ENCODE measurements around the gene SNX8. TPM values are rescaled to one million over a fixed set of nuclear protein-coding genes. Genes with fewer than 3 reads are reported as not detected.
A peak's percentile ranks its signal among the peaks of the same experiment; 100 is the strongest.

SNX8 gene
- total and polyA plus RNA-seq, 8 donors, result 17.0 to 60.5 (median 27.4) TPM

DNA sequence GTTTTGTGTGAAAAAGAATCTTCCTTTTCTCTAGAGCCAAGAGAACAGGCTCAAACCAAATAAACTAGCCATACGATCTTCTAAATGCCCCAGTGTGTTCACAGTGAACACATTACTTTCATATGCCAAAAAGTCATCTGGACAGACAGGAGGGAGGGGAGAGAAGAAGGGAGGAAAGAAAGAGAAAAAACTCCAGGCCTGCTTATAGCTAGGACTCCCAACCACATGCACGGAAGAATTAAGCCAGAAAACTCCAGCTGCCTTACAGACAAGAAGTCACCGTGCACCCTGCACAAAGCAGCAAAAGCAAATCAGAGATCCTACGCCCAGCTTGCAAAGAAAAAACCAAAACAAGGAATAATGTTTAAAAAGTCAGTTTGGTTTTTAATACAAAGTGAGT, 34.3 kb downstream of the SNX8 start:
- H3K27ac ChIP-seq, result no peak overlapping the region

DNA sequence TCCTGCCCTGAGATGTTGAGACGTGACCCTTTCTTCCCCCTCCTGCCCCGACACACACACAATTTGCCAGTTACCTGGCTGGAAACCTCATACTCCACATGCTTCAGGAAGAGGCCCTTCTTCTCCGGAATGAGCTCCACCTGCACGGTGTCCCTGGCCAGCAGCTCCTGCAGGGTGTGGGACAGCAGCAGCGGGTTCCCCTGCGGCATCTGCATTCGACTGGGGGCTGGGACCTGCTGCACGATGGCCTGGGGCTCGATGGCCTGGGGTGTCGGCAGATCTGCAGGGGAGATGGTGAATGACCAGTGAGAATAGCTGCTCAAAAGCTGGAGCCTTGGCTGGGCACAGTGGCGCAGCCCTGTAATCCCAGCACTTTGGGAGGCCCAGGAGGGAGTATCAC, 36.2 kb downstream of the SNX8 start:
- intact Hi-C loops (cut with DNase I), result no loop called here
- ATAC-seq (no peak), DNase-seq (peak in 1 of 4 donors; percentile 61)
- Histone ChIP-seq H3K36me3 (peaks cover 0 to 40% of the 10 kb centered on the region in 2 donors), H3K27ac (no peak overlapping the region), H3K4me3 (no peak overlapping the region), H3K4me1 (peaks cover 0 to 8% of the 10 kb centered on the region in 2 donors), H3K9me3 (no peaks in the 10 kb centered on the region), H3K27me3 (no peaks in the 10 kb centered on the region)
- TF ChIP-seq, protein P1, sequence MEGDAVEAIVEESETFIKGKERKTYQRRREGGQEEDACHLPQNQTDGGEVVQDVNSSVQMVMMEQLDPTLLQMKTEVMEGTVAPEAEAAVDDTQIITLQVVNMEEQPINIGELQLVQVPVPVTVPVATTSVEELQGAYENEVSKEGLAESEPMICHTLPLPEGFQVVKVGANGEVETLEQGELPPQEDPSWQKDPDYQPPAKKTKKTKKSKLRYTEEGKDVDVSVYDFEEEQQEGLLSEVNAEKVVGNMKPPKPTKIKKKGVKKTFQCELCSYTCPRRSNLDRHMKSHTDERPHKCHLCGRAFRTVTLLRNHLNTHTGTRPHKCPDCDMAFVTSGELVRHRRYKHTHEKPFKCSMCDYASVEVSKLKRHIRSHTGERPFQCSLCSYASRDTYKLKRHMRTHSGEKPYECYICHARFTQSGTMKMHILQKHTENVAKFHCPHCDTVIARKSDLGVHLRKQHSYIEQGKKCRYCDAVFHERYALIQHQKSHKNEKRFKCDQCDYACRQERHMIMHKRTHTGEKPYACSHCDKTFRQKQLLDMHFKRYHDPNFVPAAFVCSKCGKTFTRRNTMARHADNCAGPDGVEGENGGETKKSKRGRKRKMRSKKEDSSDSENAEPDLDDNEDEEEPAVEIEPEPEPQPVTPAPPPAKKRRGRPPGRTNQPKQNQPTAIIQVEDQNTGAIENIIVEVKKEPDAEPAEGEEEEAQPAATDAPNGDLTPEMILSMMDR (IDR thresholded peaks at IDR 0.05), result no peak

More for the DNA sequence above, 34.3 kb downstream of the SNX8 start:
- peaks cover 0 to 8% of the 10 kb centered on the region in 2 donors for H3K4me1 ChIP-seq
- H3K9me3 ChIP-seq, result no peaks in the 10 kb centered on the region
- intact Hi-C loops (cut with DNase I), result no loop called here
- ATAC-seq (no peak), DNase-seq (peak in 2 of 4 donors; percentile 60 to 79)
- H3K36me3 ChIP-seq, result peaks cover 0 to 21% of the 10 kb centered on the region in 2 donors
- TF ChIP-seq, protein P1 (IDR thresholded peaks at IDR 0.05), result no peak
- H3K27me3 ChIP-seq, result no peaks in the 10 kb centered on the region
- no peak overlapping the region for H3K4me3 ChIP-seq

DNA sequence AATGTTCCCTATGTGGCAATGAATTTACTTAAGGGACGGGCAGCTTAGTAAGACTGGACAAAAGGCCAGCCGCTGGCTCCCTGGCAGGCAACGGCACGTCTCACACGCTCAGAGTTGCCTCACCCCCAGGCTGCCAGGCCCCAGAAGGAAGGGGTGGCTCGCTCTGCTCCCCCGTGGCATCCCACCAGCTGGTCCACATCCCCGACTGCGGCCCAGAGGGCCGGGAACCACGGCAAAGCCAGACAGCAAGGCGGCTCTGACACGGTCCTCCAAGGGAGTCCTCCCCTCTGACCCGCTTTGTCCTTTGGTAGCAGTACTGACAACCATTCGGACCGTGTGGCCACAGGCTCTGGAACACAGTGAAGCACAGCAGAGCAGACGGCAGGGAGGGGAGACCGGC, 38.1 kb downstream of the SNX8 start:
- Histone ChIP-seq H3K4me3 (no peak overlapping the region), H3K27ac (no peak overlapping the region), H3K4me1 (peaks cover 0 to under 1% of the 10 kb centered on the region in 2 donors), H3K9me3 (no peaks in the 10 kb centered on the region), H3K36me3 (peaks cover 0 to 52% of the 10 kb centered on the region in 2 donors), H3K27me3 (no peaks in the 10 kb centered on the region)
- ATAC-seq (no peak), DNase-seq (peak in 1 of 4 donors; percentile 66)
- TF ChIP-seq, protein P1 (IDR thresholded peaks at IDR 0.05), result no peak
- intact Hi-C loops (cut with DNase I), result no loop called here

DNA sequence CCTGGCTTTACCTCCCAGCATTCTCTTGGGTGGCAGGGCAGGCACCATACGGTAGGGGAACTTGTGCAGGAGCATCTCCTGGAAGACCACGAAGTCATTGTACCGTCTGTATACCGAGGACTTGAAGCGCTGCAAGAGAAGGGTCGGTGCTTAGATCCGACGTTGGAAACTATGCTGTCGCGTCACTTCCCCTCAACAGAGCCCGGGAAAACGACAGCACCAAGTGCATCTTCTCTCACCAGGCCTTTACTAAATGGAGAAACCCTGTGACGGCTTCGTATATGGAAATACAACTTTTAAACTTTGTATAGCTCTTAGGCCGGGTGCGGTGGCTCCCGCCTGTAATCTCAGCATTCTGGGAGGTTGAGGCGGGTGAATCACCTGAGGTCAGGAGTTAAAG, 39.1 kb downstream of the SNX8 start:
- TF ChIP-seq, protein P1 (IDR thresholded peaks at IDR 0.05), result no peak
- no peak for DNase-seq
- H3K4me3 ChIP-seq, result no peak overlapping the region
- H3K27me3 ChIP-seq, result no peaks in the 10 kb centered on the region
- intact Hi-C loops (cut with DNase I), result no loop called here
- ATAC-seq, result no peak
- H3K4me1 ChIP-seq, result no peaks in the 10 kb centered on the region
- H3K9me3 ChIP-seq, result no peaks in the 10 kb centered on the region
- H3K27ac ChIP-seq, result no peak overlapping the region
- peaks cover 0 to 60% of the 10 kb centered on the region in 2 donors for H3K36me3 ChIP-seq

DNA sequence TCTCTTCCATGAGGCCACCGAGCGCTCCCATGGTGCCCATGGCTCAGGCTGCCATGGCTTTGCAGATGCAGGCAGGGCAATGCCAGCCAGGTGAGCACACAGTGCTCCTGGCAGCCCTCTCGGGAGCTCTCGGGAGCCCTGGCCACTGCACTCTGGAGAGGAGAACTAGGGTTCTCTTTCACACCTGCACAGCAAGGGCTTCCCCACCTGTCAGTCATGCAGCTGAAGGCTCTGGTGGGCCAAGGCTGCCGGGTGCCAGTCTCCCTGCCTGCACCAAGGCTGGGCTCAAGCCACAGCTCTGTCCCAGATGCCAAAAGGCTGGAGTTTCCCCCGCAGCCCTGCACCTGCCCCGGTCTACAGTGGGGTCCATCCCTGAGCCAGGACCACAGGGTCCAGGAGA, 39.6 kb downstream of the SNX8 start:
- DNase-seq (peak in 1 of 4 donors; percentile 72), ATAC-seq (no peak)
- Histone ChIP-seq H3K4me3 (no peak overlapping the region), H3K36me3 (peaks cover 0 to 60% of the 10 kb centered on the region in 2 donors), H3K4me1 (no peaks in the 10 kb centered on the region), H3K27ac (no peak overlapping the region), H3K27me3 (no peaks in the 10 kb centered on the region), H3K9me3 (no peaks in the 10 kb centered on the region)
- TF ChIP-seq, protein P1 (IDR thresholded peaks at IDR 0.05), result no peak
- intact Hi-C loops (cut with DNase I), result no loop called here
